Measurements from ENCODE around the gene ZMIZ1. TPM values are rescaled to one million over a fixed set of nuclear protein-coding genes. Genes with fewer than 3 reads are reported as not detected.

The ZMIZ1 gene
- total and polyA plus RNA-seq, 4 donors = 3.9 to 19.1 (median 9.8) TPM

- TF ChIP-seq CTCF (IDR thresholded peaks at IDR 0.05; ENCODE audit: low read depth, low read length, missing input control) = no peak
- TF ChIP-seq YY1 (IDR thresholded peaks at IDR 0.05) = no peak
These were observed 60.7 kb downstream of the ZMIZ1 start (continued) for GRCh38 chr10:79129361-79129997.

GRCh38 chr10:79130255-79130654 is 61.5 kb downstream of the ZMIZ1 start:
- Histone ChIP-seq H3K9ac (ENCODE audit: low read depth in 1 of 2, low read length in 2 of 2) (no peak overlapping the region), H3K36me3 (ENCODE audit: control insufficient read depth in 4 of 4, insufficient read depth in 3 of 4, low read depth in 1 of 4, low read length in 3 of 4) (no peaks in the 10 kb centered on the region), H3K27ac (ENCODE audit: low read depth in 1 of 2, low read length in 2 of 2) (no peak overlapping the region), H3K4me1 (ENCODE audit: control insufficient read depth in 4 of 4, insufficient read depth in 4 of 4, low read length in 3 of 4) (peaks cover 8 to 43% (median 38%) of the 10 kb centered on the region in 4 donors), H3K4me3 (ENCODE audit: low read depth in 1 of 3, low read length in 3 of 3) (no peak overlapping the region), H3K27me3 (ENCODE audit: control insufficient read depth in 4 of 4, insufficient read depth in 4 of 4, low read length in 3 of 4) (no peaks in the 10 kb centered on the region), H3K9me3 (ENCODE audit: control insufficient read depth in 4 of 4, low read length in 3 of 4) (no peaks in the 10 kb centered on the region)
- DNase-seq (ENCODE audit: low spot score) = no peak
- TF ChIP-seq JUND (IDR thresholded peaks at IDR 0.05) = no peak
- no peak for TF ChIP-seq ZBTB33 (IDR thresholded peaks at IDR 0.05)
- WGBS = 93% methylated on average over 5 of the region's 5 CpGs

GRCh38 chr10:79130846-79131245 is 62.1 kb downstream of the ZMIZ1 start:
- H3K27me3 ChIP-seq (ENCODE audit: control insufficient read depth in 4 of 4, insufficient read depth in 4 of 4, low read length in 3 of 4) = no peaks in the 10 kb centered on the region
- H3K27ac ChIP-seq (ENCODE audit: low read depth in 1 of 2, low read length in 2 of 2) = no peak overlapping the region
- H3K9me3 ChIP-seq (ENCODE audit: control insufficient read depth in 4 of 4, low read length in 3 of 4) = no peaks in the 10 kb centered on the region
- peaks cover 10 to 41% (median 37%) of the 10 kb centered on the region in 4 donors for H3K4me1 ChIP-seq (ENCODE audit: control insufficient read depth in 4 of 4, insufficient read depth in 4 of 4, low read length in 3 of 4)
- DNase-seq (ENCODE audit: low spot score) = no peak
- H3K4me3 ChIP-seq (ENCODE audit: low read depth in 1 of 3, low read length in 3 of 3) = no peak overlapping the region
- TF ChIP-seq ATF3 (IDR thresholded peaks at IDR 0.05) (no peak), RAD21 (IDR thresholded peaks at IDR 0.05) (no peak), RXRA (IDR thresholded peaks at IDR 0.05) (no peak), JUND (IDR thresholded peaks at IDR 0.05) (no peak), YY1 (IDR thresholded peaks at IDR 0.05) (no peak), REST (IDR thresholded peaks at IDR 0.05) (no peak), CTCF (IDR thresholded peaks at IDR 0.05; ENCODE audit: low read depth, low read length, missing input control) (no peak), EGR1 (IDR thresholded peaks at IDR 0.05; ENCODE audit: low read depth in 2 of 2) (no peak), TAF1 (conservative IDR thresholded peaks at IDR 0.05) (no peak)
- no peak overlapping the region for H3K9ac ChIP-seq (ENCODE audit: low read depth in 1 of 2, low read length in 2 of 2)
- WGBS = 89% methylated on average over 5 of the region's 5 CpGs
- H3K36me3 ChIP-seq (ENCODE audit: control insufficient read depth in 4 of 4, insufficient read depth in 3 of 4, low read depth in 1 of 4, low read length in 3 of 4) = no peaks in the 10 kb centered on the region
